Gastrocnemius medialis (tissue), 4 donors: ENCODE measurements around the gene MCF2L.

ENCODE experiments used
- CTCF ChIP-seq, 5 experiments: fragments of 450-650 bp in 3 of 5; fragments of 200-600 bp in 2 of 5; sonication (generic) in 2 of 5; IDR thresholded peaks in 4 of 5; conservative IDR thresholded peaks in 1 of 5; 1 replicate in 4 of 5; 2 replicates in 1 of 5; pipeline ENCODE4 v1.5.1; 2016 to 2019; ENCODE audit warnings: antibody characterized with exemption in 5 of 5, mild to moderate bottlenecking in 3 of 5, moderate library complexity in 3 of 5
- POLR2A ChIP-seq, 2 donors: fragments of 450-650 bp; IDR thresholded peaks; one replicate each; pipeline ENCODE4 v1.6.1; 2017; ENCODE audit warnings: antibody characterized with exemption in 2 of 2, mild to moderate bottlenecking in 2 of 2, moderate library complexity in 2 of 2

- TF ChIP-seq CTCF (IDR thresholded peaks at IDR 0.05 in 4 of 5, conservative IDR thresholded peaks at IDR 0.05 in 1 of 5) (no peak), POLR2A (IDR thresholded peaks at IDR 0.05) (no peak)
Observed at GRCh38 chr13:113096745-113097305, 127.8 kb downstream of the MCF2L start.
